A673 (cell line): ENCODE data around the gene TNFRSF9. TPM values are rescaled to one million over a fixed set of nuclear protein-coding genes. Genes with fewer than 3 reads are reported as not detected.

Experiments
- BruUV-seq: library from RNA; stranded (reverse); fragments of 400-500 nt; replicated peaks from 2 replicates; lab custom pipeline; 2021; lab: Mats Ljungman, UMichigan
- CTCF ChIA-PET: fragments of 300-600 bp; sonication (Branson Sonifier 250); formaldehyde crosslinking; loops from one replicate; lab custom pipeline; 2022; ENCODE audit warnings: antibody characterized with exemption; lab: Charles Lee
- POLR2A ChIA-PET: fragments of 300-600 bp; sonication (Branson Sonifier 250); formaldehyde crosslinking; loops from one replicate; lab custom pipeline; 2022; ENCODE audit warnings: antibody characterized with exemption; ENCODE audit not compliant: low non-redundant PET; lab: Charles Lee
- DNase-seq: peaks from one replicate; pipeline ENCODE4 v3.0.0-alpha.2; 2015; ENCODE audit warnings: low spot score
- H3K27ac ChIP-seq: fragments of 200-600 bp; sonication (generic); 2 replicates; pipeline ENCODE4 v1.5.1; 2016; ENCODE audit warnings: mixed run types, low read depth, mild to moderate bottlenecking, mixed read lengths, antibody characterized with exemption, low read length; ENCODE audit not compliant: poor library complexity, severe bottlenecking
- H3K27me3 ChIP-seq: fragments of 200-600 bp; sonication (generic); replicated peaks from 2 replicates; pipeline ENCODE4 v1.6.1; 2017; ENCODE audit warnings: mixed run types, low read depth, mild to moderate bottlenecking, mixed read lengths, antibody characterized with exemption, low read length; ENCODE audit not compliant: insufficient read depth, poor library complexity
- H3K36me3 ChIP-seq: fragments of 200-600 bp; sonication (generic); 2 replicates; pipeline ENCODE4 v1.6.1; 2016; ENCODE audit warnings: mixed run types, mild to moderate bottlenecking, mixed read lengths, antibody characterized with exemption, low read length; ENCODE audit not compliant: insufficient read depth, poor library complexity, severe bottlenecking
- H3K4me1 ChIP-seq: fragments of 200-600 bp; sonication (generic); 2 replicates; pipeline ENCODE4 v1.6.1; 2017; ENCODE audit warnings: mixed run types, mild to moderate bottlenecking, mixed read lengths, antibody characterized with exemption, low read length; ENCODE audit not compliant: insufficient read depth, poor library complexity, severe bottlenecking
- H3K4me3 ChIP-seq: fragments of 200-600 bp; sonication (generic); 2 replicates; pipeline ENCODE4 v1.5.1; 2016; ENCODE audit warnings: low read depth, mixed run types, mild to moderate bottlenecking, mixed read lengths, low read length; ENCODE audit not compliant: poor library complexity, severe bottlenecking
- H3K9me3 ChIP-seq: fragments of 200-600 bp; sonication (generic); 2 replicates; pipeline ENCODE4 v1.6.1; 2016; ENCODE audit warnings: mixed run types, low read depth, mild to moderate bottlenecking, mixed read lengths, antibody characterized with exemption, low read length; ENCODE audit not compliant: poor library complexity, severe bottlenecking
- EZH2 ChIP-seq: fragments of 200-600 bp; sonication (generic); IDR thresholded peaks from 2 replicates; pipeline ENCODE4 v1.6.1; 2017; ENCODE audit warnings: borderline replicate concordance, low read depth, mild to moderate bottlenecking, mixed read lengths, antibody characterized with exemption, low read length; ENCODE audit not compliant: poor library complexity, severe bottlenecking
- intact Hi-C: fragments of 100-400 bp; cut with micrococcal nuclease; formaldehyde crosslinking; loops from one replicate; pipeline ENCODE4 v1.10.0; 2022; ENCODE audit not compliant: unreplicated experiment
- total RNA-seq: library from RNA; stranded (reverse); gene quantifications from 2 replicates; pipeline ENCODE4 v1.2.3, GENCODE V29; 2021
- TF ChIP-seq, protein P1 (sequence below): fragments of 300-800, 200-600 bp; sonication (generic); conservative IDR thresholded peaks from 2 replicates; pipeline ENCODE4 v1.5.1; 2017; ENCODE audit warnings: low read depth, mild to moderate bottlenecking, antibody characterized with exemption, low read length, moderate library complexity, mixed read lengths

TNFRSF9 gene
- total RNA-seq, 1 experiment from 2014 or later, result 1.8 TPM

DNA sequence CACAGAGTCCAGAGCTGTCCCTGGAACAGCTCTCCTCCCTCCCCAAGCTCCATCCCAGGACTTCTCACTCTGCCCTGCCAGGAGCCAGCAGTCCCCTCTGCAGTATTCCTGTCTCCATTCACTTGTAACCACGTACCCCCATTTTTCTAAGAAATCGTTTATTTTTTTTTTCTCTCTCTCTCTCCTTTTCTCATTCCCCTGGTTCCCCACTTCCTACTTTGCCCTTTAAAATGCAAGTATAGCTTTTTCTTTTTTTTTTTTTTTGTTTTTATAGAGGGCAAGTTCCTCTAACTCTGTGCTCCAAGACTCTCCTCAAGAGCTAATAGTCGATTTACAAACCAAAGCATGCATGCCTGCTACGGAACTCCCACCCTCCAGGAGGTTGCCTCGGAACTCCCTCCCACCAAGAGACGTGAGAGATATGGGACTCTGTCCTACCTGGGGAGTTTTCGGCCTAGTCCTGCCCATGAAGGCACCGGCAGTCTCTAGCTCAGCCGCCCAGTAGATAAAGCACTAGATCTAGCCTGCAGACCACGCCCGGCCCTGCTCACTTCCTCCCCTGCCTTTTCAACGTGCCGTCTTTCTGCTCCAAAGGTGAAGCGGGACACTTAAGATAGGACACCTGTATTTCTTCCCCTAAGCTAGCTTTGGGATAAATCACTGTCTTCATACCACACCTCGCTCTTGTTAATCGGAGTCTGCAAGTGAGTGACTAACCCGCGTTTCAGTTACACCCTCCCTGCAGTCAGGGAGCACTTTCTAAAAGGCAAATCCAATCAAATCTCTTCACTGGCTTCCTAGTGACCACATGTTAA lies 27.7 kb downstream of the TNFRSF9 start:
- Histone ChIP-seq H3K27ac (no peak overlapping the region), H3K9me3 (no peaks in the 10 kb centered on the region), H3K4me3 (no peak overlapping the region), H3K4me1 (no peaks in the 10 kb centered on the region), H3K27me3 (no peaks in the 10 kb centered on the region), H3K36me3 (no peaks in the 10 kb centered on the region)
- no peak for TF ChIP-seq EZH2
- TF ChIP-seq, protein P1, sequence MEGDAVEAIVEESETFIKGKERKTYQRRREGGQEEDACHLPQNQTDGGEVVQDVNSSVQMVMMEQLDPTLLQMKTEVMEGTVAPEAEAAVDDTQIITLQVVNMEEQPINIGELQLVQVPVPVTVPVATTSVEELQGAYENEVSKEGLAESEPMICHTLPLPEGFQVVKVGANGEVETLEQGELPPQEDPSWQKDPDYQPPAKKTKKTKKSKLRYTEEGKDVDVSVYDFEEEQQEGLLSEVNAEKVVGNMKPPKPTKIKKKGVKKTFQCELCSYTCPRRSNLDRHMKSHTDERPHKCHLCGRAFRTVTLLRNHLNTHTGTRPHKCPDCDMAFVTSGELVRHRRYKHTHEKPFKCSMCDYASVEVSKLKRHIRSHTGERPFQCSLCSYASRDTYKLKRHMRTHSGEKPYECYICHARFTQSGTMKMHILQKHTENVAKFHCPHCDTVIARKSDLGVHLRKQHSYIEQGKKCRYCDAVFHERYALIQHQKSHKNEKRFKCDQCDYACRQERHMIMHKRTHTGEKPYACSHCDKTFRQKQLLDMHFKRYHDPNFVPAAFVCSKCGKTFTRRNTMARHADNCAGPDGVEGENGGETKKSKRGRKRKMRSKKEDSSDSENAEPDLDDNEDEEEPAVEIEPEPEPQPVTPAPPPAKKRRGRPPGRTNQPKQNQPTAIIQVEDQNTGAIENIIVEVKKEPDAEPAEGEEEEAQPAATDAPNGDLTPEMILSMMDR, result no peak
- CTCF ChIA-PET, result no interaction called here
- intact Hi-C loops, result no loop called here
- BruUV-seq, result no TSS peak
- DNase-seq, result no peak
- POLR2A ChIA-PET, result interaction anchor here (0.7 kb wide), 1 partner anchor 65 kb away, joined by 4 read pairs; no protein-coding TSS in a partner anchor

DNA sequence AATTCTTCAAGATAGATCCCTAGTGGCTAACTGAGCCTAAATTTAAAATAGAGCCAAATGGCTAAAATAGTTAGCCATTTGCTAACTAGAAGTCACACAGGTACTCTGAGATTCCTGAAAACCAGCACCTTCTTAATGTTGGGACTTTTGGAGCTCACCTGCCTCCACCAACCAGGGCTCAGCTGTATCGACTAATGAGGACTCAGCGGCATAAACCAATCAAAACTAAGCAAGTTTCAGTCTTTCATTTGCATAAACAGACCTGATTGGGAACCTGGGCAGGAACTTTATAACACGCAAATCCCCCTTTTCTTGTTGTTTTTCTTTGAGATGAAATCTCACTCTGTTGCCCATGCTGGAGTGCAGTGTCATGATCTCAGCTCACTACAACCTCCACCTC lies 28.5 kb downstream of the TNFRSF9 start:
- ChIA-PET CTCF (no interaction called here), POLR2A (interaction anchor here (0.7 kb wide), 1 partner anchor 65 kb away, joined by 4 read pairs; no protein-coding TSS in a partner anchor)
- no peak for DNase-seq
- TF ChIP-seq EZH2, result no peak
- TF ChIP-seq, protein P1, result no peak
- Histone ChIP-seq H3K27me3 (no peaks in the 10 kb centered on the region), H3K36me3 (no peaks in the 10 kb centered on the region), H3K4me3 (no peak overlapping the region), H3K4me1 (no peaks in the 10 kb centered on the region), H3K9me3 (no peaks in the 10 kb centered on the region), H3K27ac (no peak overlapping the region)
- no TSS peak for BruUV-seq
- intact Hi-C loops, result no loop called here

DNA sequence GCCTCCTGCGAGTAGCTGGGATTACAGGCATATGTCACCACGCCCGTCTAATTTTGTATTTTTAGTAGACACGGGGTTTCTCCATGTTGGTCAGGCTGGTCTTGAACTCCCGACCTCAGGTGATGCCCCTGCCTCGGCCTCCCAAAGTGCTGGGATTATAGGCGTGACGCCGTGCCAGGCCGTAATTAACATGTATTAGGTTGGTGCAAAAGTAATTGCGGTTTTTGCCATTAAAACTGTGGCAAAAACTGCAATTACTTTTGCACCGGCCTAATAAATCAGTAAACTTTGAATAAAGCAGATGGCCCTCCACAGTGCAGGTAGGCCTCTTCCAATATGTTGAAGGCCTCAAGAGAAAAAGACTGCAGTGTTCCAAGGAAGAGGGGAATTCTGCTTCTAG lies 35.4 kb downstream of the TNFRSF9 start:
- H3K9me3 ChIP-seq, result no peaks in the 10 kb centered on the region
- no peaks in the 10 kb centered on the region for H3K27me3 ChIP-seq
- BruUV-seq, result no TSS peak
- H3K4me1 ChIP-seq, result peaks cover 4% of the 10 kb centered on the region
- TF ChIP-seq, protein P1, result no peak
- no peak for TF ChIP-seq EZH2
- DNase-seq, result no peak
- no peak overlapping the region for H3K4me3 ChIP-seq
- no peaks in the 10 kb centered on the region for H3K36me3 ChIP-seq
- H3K27ac ChIP-seq, result no peak overlapping the region
- intact Hi-C loops, result loop anchor here (10.0 kb wide), 1 partner anchor 60 kb away; the partner anchor contains the start of gene PARK7
- ChIA-PET CTCF (no interaction called here), POLR2A (no interaction called here)
